Sciatic nerve (tissue), 2 donors: ENCODE measurements around the gene WWC1. TPM values are rescaled to one million over a fixed set of nuclear protein-coding genes. Genes with fewer than 3 reads are reported as not detected.
A peak's percentile ranks its signal among the peaks of the same experiment; 100 is the strongest.

Source experiments
- ATAC-seq: fragments of 200-7000 bp; cut with Tn5 transposase; one replicate; pipeline ENCODE4 v1.9.1; 2020; ENCODE audit warnings: mild to moderate bottlenecking, moderate library complexity
- DNase-seq: peaks from one replicate; pipeline ENCODE4 v3.0.0-alpha.2; 2020; ENCODE audit warnings: low spot score
- intact Hi-C: fragments of 100-400 bp; cut with DNase I; formaldehyde crosslinking; loops from one replicate; pipeline ENCODE4 v1.14.2; 2022
- total RNA-seq: library from RNA; stranded (reverse); fragmentation: NEBNext Ultra II Directional; extraction: Animal tissue kit (Norgen Biotek cat#: 25700); gene quantifications from one replicate; pipeline ENCODE4 v1.2.1, GENCODE V29; 2021
- donor health status: DM: no; HTN: no; CAD: no.
- donor health status: DM: no; HTN: no; CAD: no.

The WWC1 gene
- 2.1 TPM for total RNA-seq

DNA sequence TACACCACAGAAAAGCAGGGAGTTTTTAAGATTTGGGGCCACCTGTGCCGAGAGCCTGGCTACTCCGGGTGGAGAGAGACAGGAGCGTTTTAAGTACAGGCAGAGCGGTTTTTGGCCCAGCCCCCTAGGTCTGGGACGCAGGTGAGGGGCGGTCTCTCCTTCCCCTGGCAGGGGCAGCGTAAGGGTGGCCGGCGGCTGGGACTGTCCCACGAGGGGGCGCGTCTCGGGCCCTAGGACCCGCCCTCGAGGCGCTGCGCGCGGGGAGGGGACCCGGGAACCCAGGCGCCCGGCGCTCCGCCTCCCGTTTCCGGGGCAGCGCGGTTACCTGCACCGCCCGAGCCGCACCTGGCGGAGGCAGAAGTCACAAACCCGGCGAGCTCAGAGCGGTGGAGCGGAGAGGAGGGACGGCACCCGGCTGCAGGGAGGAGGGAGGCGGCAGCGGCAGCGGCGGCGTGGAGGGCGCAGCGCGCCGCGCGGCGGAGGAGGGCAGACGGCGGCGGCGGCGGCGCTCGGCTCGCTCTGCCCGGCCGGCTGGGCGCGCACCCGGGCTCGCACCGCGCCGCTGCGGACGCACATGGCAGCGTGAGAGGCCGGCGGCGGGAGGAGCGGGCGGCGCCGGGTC, at the start of gene WWC1:
WWC1 (plus strand) TSS at position 304 of the 622 bp plus-strand sequence. CDS start 508 bp downstream, outside the sequence.
- DNase-seq: no peak
- intact Hi-C loops: no loop called here

DNA sequence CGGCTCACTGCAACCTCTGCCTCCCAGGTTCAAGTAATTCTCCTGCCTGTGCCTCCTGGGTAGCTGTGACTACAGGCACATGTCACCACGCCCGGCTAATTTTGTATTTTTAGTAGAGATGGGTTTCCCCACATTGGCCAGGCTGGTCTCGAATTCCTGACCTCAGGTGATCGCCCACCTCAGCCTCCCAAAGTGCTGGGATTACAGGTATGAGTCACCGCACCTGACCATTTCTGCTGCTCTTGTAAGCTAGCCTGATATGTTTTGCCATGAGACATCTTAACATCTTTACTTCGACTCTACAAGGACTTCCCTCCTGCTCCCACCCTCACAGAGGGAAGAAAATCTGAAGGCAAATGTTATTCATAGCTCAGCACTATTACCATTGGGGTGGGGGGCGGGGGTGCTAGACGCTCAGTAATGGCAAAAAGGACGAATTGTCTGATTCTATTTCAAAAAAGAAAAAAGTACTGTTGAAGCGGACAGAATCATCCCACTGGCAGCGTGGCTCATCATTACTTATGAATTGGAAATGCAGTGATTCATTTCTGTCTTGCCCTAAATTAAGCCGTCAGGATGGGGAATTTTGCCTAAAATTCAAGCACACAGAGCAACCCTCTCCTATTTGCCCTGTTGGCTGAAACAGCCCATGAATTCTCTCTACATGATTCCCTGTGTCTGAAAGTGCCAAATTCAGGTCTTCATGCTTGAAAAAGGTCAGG, 46.4 kb upstream of the WWC1 start:
- intact Hi-C loops: no loop called here
- ATAC-seq: no peak

More for the DNA sequence above, at the start of gene WWC1:
- ATAC-seq: peak; percentile 35

GRCh38 chr5:168249923-168250322, 41.5 kb upstream of the WWC1 start:
- intact Hi-C loops: no loop called here
- no peak for ATAC-seq
- DNase-seq: no peak

More for the DNA sequence above, 46.4 kb upstream of the WWC1 start:
- no peak for DNase-seq

DNA sequence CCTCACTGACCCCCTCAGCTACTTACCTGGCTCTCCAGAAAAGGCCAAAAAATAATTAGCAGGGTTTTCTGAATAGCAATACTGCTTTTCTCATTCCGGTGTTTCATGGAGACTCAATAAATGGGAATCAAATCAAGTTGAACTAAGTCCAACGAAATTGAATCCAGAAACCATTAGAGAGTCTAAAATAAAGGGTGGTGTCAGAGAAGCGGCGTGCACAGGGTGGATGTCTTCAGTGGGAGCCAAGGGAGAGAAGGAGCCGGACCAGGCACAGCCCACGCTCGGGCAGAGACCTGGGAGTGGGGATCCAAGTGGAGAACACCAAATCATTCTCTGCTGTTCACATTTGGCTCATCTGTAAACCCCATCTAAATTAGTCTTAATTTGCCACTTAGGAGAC, 40.2 kb upstream of the WWC1 start:
- peak; percentile 33 for ATAC-seq
- DNase-seq: no peak
- intact Hi-C loops: no loop called here

- ATAC-seq (peak; percentile 10), DNase-seq (no peak)
- intact Hi-C loops: no loop called here
Observed at GRCh38 chr5:168254013-168254693, 37.3 kb upstream of the WWC1 start.

DNA sequence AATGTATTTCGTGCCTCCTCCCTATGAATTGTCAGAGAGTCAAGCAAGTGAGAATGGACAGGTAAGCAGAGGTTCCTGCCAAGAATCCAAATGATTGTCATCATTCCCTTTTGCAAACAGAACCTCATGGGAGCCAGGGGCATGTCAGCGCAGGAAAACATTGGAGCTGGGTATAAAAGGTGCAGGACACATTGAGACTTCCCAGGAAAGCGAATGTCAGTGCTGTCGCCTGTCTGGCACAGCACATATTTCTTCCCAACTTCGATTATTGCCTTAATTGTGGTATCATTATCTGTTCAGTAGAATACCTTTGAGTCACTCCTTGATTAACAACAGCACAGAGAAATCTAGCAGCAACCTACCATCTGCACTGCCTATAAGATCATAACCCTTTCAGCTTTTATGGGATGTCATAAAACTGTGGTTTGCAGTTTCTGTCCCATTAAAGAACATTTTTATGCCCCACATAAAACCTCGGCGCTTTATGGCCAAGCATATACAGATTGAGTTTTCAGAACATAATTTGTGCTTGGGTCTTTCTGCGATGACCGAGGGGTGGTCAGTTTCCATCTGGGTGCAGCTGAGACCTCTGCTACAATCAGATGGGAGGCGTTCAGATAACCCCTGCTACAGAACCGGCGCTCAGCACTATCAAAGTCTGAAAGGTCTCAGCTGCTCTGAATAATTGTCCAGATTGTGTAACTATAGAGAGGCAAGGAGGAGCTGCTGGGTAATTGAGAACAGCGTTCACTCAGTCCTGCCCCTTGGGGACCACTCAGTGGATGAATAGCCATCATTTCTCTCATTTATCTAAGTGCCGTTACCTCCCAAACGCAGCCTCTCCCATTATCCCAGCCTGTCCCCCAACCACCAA, 30.9 kb upstream of the WWC1 start:
- ATAC-seq (peak; percentile 80), DNase-seq (no peak)
- intact Hi-C loops: no loop called here

DNA sequence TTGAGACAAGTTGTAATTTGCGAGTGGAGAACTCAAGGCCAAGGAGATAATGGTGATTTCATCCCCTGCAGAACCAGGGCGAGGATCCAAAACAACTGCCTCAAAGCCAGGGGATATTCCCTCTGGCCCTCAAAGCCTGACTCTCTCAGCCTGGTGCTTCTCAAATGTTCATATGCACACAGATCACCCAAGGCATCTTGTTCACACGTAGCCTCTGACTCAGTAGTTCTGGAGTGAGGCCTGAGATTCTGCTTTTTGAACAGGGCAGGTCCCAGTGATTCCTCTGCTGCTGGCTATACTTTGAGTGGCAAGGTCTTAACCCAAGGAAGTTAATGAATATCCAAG, 30.2 kb upstream of the WWC1 start:
- peak; percentile 24 for ATAC-seq
- no peak for DNase-seq
- intact Hi-C loops: no loop called here

- ATAC-seq: no peak
- intact Hi-C loops: no loop called here
- DNase-seq: no peak
Observed at GRCh38 chr5:168262042-168262743, 29.3 kb upstream of the WWC1 start.

DNA sequence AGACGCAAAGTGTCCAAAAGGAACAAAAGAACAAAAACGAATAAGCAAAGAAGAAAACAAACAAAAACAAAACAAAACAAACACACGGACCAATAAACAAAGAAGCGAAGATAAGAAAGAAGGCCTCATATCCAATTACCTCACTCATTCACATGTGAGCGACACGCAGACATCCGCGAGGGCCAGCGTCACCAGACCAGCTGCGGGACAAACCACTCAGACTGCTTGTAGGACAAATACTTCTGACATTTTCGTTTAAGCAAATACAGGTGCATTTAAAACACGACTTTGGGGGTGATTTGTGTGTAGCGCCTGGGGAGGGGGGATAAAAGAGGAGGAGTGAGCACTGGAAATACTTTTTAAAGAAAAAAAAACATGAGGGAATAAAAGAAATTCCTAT, 28.3 kb upstream of the WWC1 start:
- ATAC-seq: no peak
- no peak for DNase-seq
- intact Hi-C loops: no loop called here

- DNase-seq (peak; percentile 73), ATAC-seq (peak; percentile 81)
- intact Hi-C loops: no loop called here
Observed at GRCh38 chr5:168266016-168266415, 25.4 kb upstream of the WWC1 start.

- intact Hi-C loops: no loop called here
- ATAC-seq (peak; percentile 86), DNase-seq (peak; percentile 89)
Observed at GRCh38 chr5:168268949-168269936, 22.2 kb upstream of the WWC1 start.

GRCh38 chr5:168269937-168270330, 21.5 kb upstream of the WWC1 start:
- intact Hi-C loops: no loop called here
- DNase-seq (no peak), ATAC-seq (no peak)

- ATAC-seq (no peak), DNase-seq (no peak)
- intact Hi-C loops: no loop called here
Observed at GRCh38 chr5:168270476-168270875, 21.0 kb upstream of the WWC1 start.

GRCh38 chr5:168273056-168273980, 18.1 kb upstream of the WWC1 start:
- DNase-seq (no peak), ATAC-seq (no peak)
- intact Hi-C loops: no loop called here

DNA sequence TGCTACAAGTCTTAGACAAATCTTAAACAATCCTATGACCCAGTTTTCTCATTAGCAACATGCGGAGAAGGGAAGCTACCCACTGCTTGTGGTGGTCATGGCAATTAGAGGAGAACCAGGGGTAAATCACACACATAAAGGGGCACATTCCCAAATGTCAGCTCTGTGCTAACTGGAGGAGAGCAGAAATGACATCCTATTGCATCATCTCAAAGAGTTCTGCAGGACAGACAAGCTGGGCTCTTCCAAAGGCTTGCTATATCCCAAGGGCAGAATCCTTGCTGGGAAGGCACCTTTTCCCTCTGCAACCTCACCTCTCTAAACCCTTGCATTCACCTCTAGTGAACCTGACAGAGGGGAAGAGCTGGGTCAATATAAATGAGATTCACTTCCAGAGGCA, 17.0 kb upstream of the WWC1 start:
- ATAC-seq (no peak), DNase-seq (no peak)
- intact Hi-C loops: no loop called here

DNA sequence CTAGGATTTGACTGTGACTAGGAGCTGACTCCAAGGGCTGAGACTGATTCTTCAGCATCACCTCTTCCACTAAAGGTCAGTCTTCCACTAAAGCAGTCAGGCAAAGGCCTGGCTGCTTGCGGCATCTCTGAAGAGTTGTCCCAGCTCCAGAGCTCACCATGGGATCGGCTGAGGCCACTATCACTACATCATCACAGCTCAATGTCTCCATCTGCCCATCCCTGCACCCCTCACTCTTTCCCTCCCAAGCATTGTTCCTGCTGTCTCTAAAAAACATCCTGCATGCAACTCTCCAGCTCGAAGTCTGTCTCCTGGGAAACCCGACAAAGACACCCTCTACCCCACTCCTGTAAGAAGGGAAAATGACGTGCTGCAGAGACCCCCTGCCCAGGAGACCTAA, 15.5 kb upstream of the WWC1 start:
- intact Hi-C loops: no loop called here
- ATAC-seq (no peak), DNase-seq (no peak)

DNA sequence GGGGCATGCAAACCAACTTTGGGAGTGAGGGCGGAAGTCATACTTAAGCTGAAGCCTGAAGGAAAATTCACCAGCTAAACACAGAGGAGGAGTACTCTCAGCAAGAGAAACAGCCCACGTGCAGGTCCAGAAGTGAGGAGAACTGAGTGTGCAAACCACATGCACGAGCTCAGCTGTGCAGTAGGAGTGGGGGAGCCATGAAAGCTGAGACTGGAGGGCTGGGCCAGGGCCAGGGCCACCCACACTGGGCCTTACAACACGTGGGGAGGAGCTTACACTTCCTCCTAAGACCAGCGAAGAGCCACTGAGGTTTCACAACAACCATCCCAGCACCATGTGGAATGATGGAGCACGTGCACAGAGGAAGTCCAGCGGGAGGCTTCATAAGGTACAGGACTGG, 9.3 kb upstream of the WWC1 start:
- intact Hi-C loops: no loop called here
- no peak for DNase-seq
- peak; percentile 65 for ATAC-seq
